Heart right ventricle (tissue), 16 donors: ENCODE data around the gene PPP6R3. TPM values are rescaled to one million over a fixed set of nuclear protein-coding genes. Genes with fewer than 3 reads are reported as not detected.

Experiments
- ATAC-seq, 8 donors: fragments of 200-7000 bp; cut with Tn5 transposase; one replicate each; pipeline ENCODE4 v1.9.1; 2020; ENCODE audit warnings: mild to moderate bottlenecking in 8 of 8, moderate library complexity in 8 of 8, moderate number of reproducible peaks in 1 of 8
- DNase-seq, 2 donors: peaks; one replicate each; pipeline ENCODE4 v3.0.0-alpha.2; 2020
- H3K27ac ChIP-seq, 10 donors: fragments of 200-600 bp; sonication (generic) in 2 of 10; one replicate each; pipeline versions ENCODE4 v1.5.0 to v1.8.0; 2020 to 2022; ENCODE audit warnings: mild to moderate bottlenecking in 3 of 10
- H3K27me3 ChIP-seq, 7 donors: fragments of 200-600 bp; one replicate each; pipeline ENCODE4 v1.8.0; 2021 to 2022; ENCODE audit warnings: mild to moderate bottlenecking in 2 of 7
- H3K36me3 ChIP-seq, 9 donors: fragments of 200-600 bp; sonication (generic) in 1 of 9; one replicate each; pipeline versions ENCODE4 v1.5.0 to v1.8.0; 2020 to 2022; ENCODE audit warnings: mild to moderate bottlenecking in 2 of 9
- H3K4me1 ChIP-seq, 9 donors: fragments of 200-600 bp; sonication (generic) in 1 of 9; one replicate each; pipeline versions ENCODE4 v1.5.0 to v1.8.0; 2020 to 2022; ENCODE audit warnings: mild to moderate bottlenecking in 4 of 9
- H3K4me3 ChIP-seq, 10 donors: fragments of 200-600 bp; sonication (generic) in 2 of 10; one replicate each; pipeline versions ENCODE4 v1.5.0 to v1.8.0; 2020 to 2022; ENCODE audit warnings: mild to moderate bottlenecking in 7 of 10, moderate library complexity in 2 of 10
- H3K9me3 ChIP-seq, 11 donors: fragments of 200-600 bp in 10 of 11; sonication (generic) in 2 of 11; one replicate each; pipeline versions ENCODE4 v1.5.0 to v1.8.0; 2013 to 2022; ENCODE audit warnings: mild to moderate bottlenecking in 2 of 11, control low read depth in 1 of 11, moderate library complexity in 1 of 11
- WGBS, 2 donors: extraction: QIAGEN DNeasy Blood & Tissue Kit; methylation state at CpG; one replicate each; pipeline ENCODE4 v1.1.7; 2013; ENCODE audit warnings: inconsistent platforms in 1 of 2; 5-methylcytosine and 5-hydroxymethylcytosine counted together
- intact Hi-C, 10 donors: fragments of 100-400 bp; cut with DNase I; formaldehyde crosslinking; loops; one replicate each; pipeline versions ENCODE4 v1.11.1 to v1.14.2; 2022
- polyA plus RNA-seq, 2 donors: library from polyadenylated mRNA; stranded (reverse); fragments of 200-250 nt; gene quantifications; one replicate each; pipeline ENCODE4 v1.2.3, GENCODE V29; 2013
- total RNA-seq, 10 donors: library from RNA; stranded (reverse); fragmentation: NEBNext Ultra II Directional in 3 of 10; extraction: Animal tissue kit (Norgen Biotek cat#: 25700) in 3 of 10; gene quantifications; one replicate each; pipeline versions ENCODE4 v1.2.1 to v1.2.4, GENCODE V29; 2021 to 2023
- TF ChIP-seq, protein P1 (sequence below), 9 donors: fragments of 200-600 bp; sonication (generic) in 2 of 9; IDR thresholded peaks; one replicate each; pipeline versions ENCODE4 v1.5.0 to v1.8.0; 2021 to 2022; ENCODE audit warnings: antibody characterized with exemption in 9 of 9, mild to moderate bottlenecking in 5 of 9, moderate library complexity in 1 of 9
- donor health status: Arrhythmogenic right ventricular cardiomyopathy.
- donor health status: ischemic (EF 13 %, LVEDD 7.1; RV severe dilation, severe dysfunction).
- donor health status: healthy with polysubstance abuse.
- donor health status: DM: no; HTN: yes; CAD: no.
- donor health status: DM: no; HTN: no; CAD: no.
- donor health status: ischemic (EF 25% LVEDD 6.9; RV normal size, moderate dysfunction).
- donor health status: ischemic (EF 25% LVEDD 5.7; RV mildly dilated, moderate dysfunction).
- donor health status: healthy.
- donor health status: DM: yes; HTN: yes; CAD: no.
- donor health status: Ischemic cardiomyopathy.
- donor health status: ischemic (EF 35%, LVEDD 5.7; RV mildly dilated, moderate dysfunction).
- donor health status: nonischemic (EF 11% LVEDD 7.7; RV severe dilation, severe dysfunction).
- donor health status: DM: yes; HTN: yes; CAD: no.
- donor health status: PGD.
- donor health status: ischemic (EF 29% LVEDD 5.4; RV normal size, mild dysfunction).
- donor health status: nonischemic (EF 23%, LVEDD 6.1; RV moderate dilation, normal function).

The PPP6R3 gene
- total and polyA plus RNA-seq, 12 donors, result 18.4 to 98.1 (median 80.8) TPM

DNA sequence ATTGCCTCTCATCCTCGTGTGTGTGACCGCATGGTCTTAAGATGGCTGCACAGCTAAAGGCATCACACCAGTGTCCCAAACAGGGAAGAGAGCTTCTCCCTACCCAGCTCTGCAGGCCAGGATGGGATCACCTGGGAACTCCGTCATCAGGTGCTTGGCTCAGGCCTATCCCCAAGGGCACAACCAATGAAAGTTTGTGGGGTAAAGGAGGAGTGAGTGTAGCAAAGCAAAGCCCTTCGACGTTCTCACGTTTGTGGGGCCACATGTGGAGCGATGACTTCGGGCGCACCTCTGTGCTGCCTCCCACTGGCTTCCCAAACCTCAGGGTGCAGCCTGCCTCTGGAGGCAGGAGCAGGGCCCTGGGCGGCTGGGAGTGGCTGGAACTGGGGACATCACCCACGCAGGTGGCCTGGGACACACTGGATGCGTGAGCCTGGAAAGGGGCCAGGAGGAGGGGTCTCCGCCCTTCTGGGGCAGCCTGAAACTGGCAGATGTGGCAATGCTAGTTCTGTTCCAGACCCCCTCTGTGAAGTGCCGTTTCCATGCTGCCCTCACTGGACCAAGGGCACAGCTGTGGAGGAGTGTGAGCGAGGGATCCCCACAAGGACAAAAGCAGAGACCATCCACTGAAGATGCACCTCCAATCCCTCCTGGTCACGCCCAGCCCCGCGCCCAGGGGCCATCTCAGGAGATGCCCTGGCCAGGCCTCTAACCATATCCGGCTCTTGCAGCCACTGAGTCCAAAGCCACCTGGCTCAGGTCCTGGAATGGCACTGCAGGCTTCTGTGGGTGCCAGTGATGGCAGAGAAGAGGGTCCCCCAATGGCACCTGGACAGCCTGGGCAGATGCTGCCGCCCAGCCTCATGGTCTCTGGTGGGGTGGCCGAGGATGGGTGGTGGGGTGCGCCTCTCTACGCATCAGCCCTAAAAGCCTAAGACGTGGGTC lies 193.2 kb downstream of the PPP6R3 start:
- intact Hi-C loops, result no loop called here
- DNase-seq, result no peak
- no peak for ATAC-seq
- no peaks in the 10 kb centered on the region for H3K36me3 ChIP-seq
- TF ChIP-seq, protein P1, sequence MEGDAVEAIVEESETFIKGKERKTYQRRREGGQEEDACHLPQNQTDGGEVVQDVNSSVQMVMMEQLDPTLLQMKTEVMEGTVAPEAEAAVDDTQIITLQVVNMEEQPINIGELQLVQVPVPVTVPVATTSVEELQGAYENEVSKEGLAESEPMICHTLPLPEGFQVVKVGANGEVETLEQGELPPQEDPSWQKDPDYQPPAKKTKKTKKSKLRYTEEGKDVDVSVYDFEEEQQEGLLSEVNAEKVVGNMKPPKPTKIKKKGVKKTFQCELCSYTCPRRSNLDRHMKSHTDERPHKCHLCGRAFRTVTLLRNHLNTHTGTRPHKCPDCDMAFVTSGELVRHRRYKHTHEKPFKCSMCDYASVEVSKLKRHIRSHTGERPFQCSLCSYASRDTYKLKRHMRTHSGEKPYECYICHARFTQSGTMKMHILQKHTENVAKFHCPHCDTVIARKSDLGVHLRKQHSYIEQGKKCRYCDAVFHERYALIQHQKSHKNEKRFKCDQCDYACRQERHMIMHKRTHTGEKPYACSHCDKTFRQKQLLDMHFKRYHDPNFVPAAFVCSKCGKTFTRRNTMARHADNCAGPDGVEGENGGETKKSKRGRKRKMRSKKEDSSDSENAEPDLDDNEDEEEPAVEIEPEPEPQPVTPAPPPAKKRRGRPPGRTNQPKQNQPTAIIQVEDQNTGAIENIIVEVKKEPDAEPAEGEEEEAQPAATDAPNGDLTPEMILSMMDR (IDR thresholded peaks at IDR 0.05), result no peak
- peaks cover 0 to 51% (median 40%) of the 10 kb centered on the region in 7 donors for H3K27me3 ChIP-seq
- H3K27ac ChIP-seq, result no peak overlapping the region
- WGBS, 2 donors, result 77 to 90% methylated on average over 24 of the region's 24 CpGs
- no peak overlapping the region for H3K4me3 ChIP-seq
- H3K4me1 ChIP-seq, result peaks cover 0 to 9% (median under 1%) of the 10 kb centered on the region in 9 donors
- H3K9me3 ChIP-seq, result peaks cover 0 to 10% (median 3%) of the 10 kb centered on the region in 11 donors

DNA sequence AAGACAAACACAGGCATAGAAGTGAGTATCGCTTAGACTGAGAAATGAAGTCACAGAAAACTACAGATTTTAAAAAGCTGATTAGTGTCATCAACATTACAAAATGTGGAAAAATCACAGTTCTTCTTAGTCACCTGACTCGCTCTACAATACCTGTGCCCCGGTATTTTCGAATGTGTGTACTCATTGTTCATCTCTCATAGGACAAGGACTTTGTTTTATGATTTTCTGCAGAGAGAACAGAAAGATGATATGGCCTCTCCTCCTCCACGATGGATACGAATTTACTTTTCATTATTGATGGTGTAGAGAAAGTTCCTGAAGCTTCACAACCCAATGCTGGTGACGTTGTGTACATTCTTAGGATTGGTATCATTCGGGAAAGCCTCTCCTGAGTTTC lies 194.4 kb downstream of the PPP6R3 start:
- H3K36me3 ChIP-seq, result no peaks in the 10 kb centered on the region
- intact Hi-C loops, result no loop called here
- peaks cover 2 to 19% (median 10%) of the 10 kb centered on the region in 9 donors for H3K4me1 ChIP-seq
- peaks cover 0 to 10% (median 3%) of the 10 kb centered on the region in 11 donors for H3K9me3 ChIP-seq
- ATAC-seq (no peak), DNase-seq (no peak)
- H3K4me3 ChIP-seq, result no peak overlapping the region
- WGBS, 2 donors, result 92 to 94% methylated on average over 8 of the region's 8 CpGs
- TF ChIP-seq, protein P1 (IDR thresholded peaks at IDR 0.05), result no peak
- peaks cover 0 to 43% (median 31%) of the 10 kb centered on the region in 7 donors for H3K27me3 ChIP-seq
- no peak overlapping the region for H3K27ac ChIP-seq

DNA sequence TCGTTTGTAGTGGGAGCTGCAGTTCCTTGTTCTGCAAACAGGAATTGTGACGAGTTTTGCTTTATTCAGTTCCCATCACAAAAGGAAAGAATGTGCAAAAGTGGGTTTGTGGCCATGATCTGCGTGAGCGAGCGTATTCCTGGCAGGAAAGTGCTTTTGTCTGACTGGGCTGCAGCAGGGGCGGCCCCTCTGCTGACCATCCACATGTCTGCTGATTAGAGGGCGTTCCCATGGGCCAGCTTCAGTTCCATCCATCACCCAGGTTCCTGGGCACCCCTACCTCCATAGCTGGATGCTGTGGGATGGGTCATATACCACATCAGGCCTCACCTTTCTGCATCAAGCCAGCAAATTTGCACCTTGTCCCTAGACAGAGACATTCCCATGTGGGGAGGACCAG lies 194.9 kb downstream of the PPP6R3 start:
- WGBS, 2 donors, result 83 to 87% methylated on average over 7 of the region's 7 CpGs
- H3K36me3 ChIP-seq, result no peaks in the 10 kb centered on the region
- H3K4me1 ChIP-seq, result peaks cover 2 to 19% (median 10%) of the 10 kb centered on the region in 9 donors
- peaks cover 0 to 10% (median 3%) of the 10 kb centered on the region in 11 donors for H3K9me3 ChIP-seq
- peaks cover 0 to 39% (median 27%) of the 10 kb centered on the region in 7 donors for H3K27me3 ChIP-seq
- no peak for DNase-seq
- intact Hi-C loops, result no loop called here
- TF ChIP-seq, protein P1 (IDR thresholded peaks at IDR 0.05), result no peak
- no peak for ATAC-seq
- no peak overlapping the region for H3K4me3 ChIP-seq
- no peak overlapping the region for H3K27ac ChIP-seq

DNA sequence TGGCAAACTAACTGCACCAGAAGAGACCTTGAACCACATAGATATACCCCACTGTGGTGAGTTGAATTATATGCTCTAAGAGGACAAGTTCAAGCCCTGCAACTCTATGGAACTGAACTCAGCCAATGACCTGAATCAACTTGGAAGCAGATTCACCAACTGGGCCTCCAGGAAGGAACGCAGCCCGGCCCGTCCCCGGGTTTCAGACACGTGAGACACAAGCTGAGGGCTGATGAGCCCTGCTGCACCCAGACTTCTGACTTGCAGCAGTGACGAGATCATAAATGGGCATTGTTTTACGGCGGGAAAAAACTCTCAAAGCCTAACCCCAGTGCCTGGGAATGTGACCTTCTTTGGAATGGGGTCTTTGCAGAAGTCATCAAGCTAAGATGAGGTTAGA lies 195.3 kb downstream of the PPP6R3 start:
- ATAC-seq, result no peak
- no peak for DNase-seq
- H3K4me3 ChIP-seq, result no peak overlapping the region
- peaks cover 2 to 19% (median 10%) of the 10 kb centered on the region in 9 donors for H3K4me1 ChIP-seq
- intact Hi-C loops, result no loop called here
- no peaks in the 10 kb centered on the region for H3K36me3 ChIP-seq
- H3K27me3 ChIP-seq, result peaks cover 0 to 35% (median 24%) of the 10 kb centered on the region in 7 donors
- TF ChIP-seq, protein P1 (IDR thresholded peaks at IDR 0.05), result no peak
- WGBS, 2 donors, result 87 to 88% methylated on average over 8 of the region's 8 CpGs
- H3K9me3 ChIP-seq, result peaks cover 0 to 10% (median 3%) of the 10 kb centered on the region in 11 donors
- H3K27ac ChIP-seq, result no peak overlapping the region
